ENCODE measurements around the gene PTPRK.
"Not testable (repeated sequence)": the region's sequence is repeated elsewhere in the genome, so short reads cannot be mapped to it uniquely, and the experiment has no call there.

Gene PTPRK

DNA sequence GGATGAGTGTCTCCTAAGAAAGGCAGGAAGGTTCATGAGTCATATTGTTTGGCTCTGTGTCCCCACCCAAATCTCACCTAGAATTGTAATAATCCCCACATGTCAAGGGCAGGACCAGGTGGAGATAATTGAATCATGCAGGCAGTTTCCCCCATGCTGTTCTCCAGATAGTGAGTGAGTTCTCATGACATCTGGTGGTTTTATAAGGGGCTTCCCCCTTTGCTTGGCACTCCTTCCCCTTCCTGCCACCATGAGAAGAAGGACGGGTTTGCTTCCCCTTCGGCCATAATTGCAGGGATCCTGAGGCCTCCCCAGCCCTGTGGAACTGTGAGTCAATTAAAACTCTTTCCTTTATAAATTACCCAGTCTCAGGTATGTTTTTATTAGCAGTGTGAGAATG is 542.2 kb downstream of the PTPRK start:
- not testable (repeated sequence) for H3K4me1 ChIP-seq (ENCODE audit: control insufficient read depth, insufficient read depth, low read length); H3K9me3 ChIP-seq (ENCODE audit: control insufficient read depth, insufficient read depth, low read depth, low read length); H3K9ac ChIP-seq (ENCODE audit: low read length); H3K27me3 ChIP-seq (ENCODE audit: control insufficient read depth, insufficient read depth, low read length); H3K4me3 ChIP-seq (ENCODE audit: low read depth, low read length); H3K27ac ChIP-seq (ENCODE audit: low read depth, low read length)
- H3K36me3 ChIP-seq (ENCODE audit: control insufficient read depth, insufficient read depth, low read length): peaks cover 23% of the 10 kb centered on the region

DNA sequence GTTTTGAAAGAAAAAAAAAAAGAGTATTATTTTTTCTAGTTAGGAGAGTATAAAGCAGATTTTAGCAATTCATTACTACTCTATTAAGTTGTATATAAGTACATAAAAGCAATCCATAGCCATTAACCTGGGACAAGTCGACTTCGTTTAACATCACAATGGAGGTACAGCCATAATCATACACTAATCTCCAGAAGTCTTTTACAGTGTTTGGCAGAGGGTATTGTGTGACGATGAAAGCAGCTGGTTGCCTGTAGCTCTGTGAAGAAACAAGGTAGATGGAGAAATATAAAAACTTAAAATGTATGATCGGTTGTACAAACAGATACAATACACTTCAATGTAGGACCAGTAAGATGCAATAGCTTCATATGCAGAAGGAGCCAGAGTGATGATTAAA is 543.6 kb downstream of the PTPRK start:
- H3K27ac ChIP-seq (ENCODE audit: low read depth, low read length): no peak overlapping the region
- no peaks in the 10 kb centered on the region for H3K9me3 ChIP-seq (ENCODE audit: control insufficient read depth, insufficient read depth, low read depth, low read length)
- H3K36me3 ChIP-seq (ENCODE audit: control insufficient read depth, insufficient read depth, low read length): peaks cover 30% of the 10 kb centered on the region
- no peaks in the 10 kb centered on the region for H3K27me3 ChIP-seq (ENCODE audit: control insufficient read depth, insufficient read depth, low read length)
- no peak overlapping the region for H3K4me3 ChIP-seq (ENCODE audit: low read depth, low read length)
- no peak overlapping the region for H3K9ac ChIP-seq (ENCODE audit: low read length)
- H3K4me1 ChIP-seq (ENCODE audit: control insufficient read depth, insufficient read depth, low read length): no peaks in the 10 kb centered on the region

DNA sequence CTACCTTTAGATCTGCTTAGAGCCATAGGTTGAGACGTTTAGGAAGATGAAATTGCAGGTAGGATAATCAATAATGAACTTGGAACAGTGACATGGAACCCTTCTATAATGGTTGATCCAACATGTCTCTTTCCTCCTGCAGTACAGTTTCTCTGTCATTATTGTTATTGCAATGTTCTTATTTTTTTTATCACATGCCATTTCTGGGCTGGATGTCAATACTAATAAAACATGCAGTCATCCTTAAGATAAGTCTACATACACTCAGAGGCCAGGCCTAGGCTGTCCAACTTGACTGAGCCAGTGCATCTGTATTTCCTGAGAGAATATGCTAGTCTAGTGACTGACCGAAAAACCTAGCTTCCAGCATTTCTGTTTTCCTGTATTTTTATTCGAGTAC is 544.3 kb downstream of the PTPRK start:
- no peaks in the 10 kb centered on the region for H3K4me1 ChIP-seq (ENCODE audit: control insufficient read depth, insufficient read depth, low read length)
- H3K4me3 ChIP-seq (ENCODE audit: low read depth, low read length): no peak overlapping the region
- H3K27ac ChIP-seq (ENCODE audit: low read depth, low read length): no peak overlapping the region
- peaks cover 30% of the 10 kb centered on the region for H3K36me3 ChIP-seq (ENCODE audit: control insufficient read depth, insufficient read depth, low read length)
- H3K9me3 ChIP-seq (ENCODE audit: control insufficient read depth, insufficient read depth, low read depth, low read length): no peaks in the 10 kb centered on the region
- no peak overlapping the region for H3K9ac ChIP-seq (ENCODE audit: low read length)
- H3K27me3 ChIP-seq (ENCODE audit: control insufficient read depth, insufficient read depth, low read length): no peaks in the 10 kb centered on the region

DNA sequence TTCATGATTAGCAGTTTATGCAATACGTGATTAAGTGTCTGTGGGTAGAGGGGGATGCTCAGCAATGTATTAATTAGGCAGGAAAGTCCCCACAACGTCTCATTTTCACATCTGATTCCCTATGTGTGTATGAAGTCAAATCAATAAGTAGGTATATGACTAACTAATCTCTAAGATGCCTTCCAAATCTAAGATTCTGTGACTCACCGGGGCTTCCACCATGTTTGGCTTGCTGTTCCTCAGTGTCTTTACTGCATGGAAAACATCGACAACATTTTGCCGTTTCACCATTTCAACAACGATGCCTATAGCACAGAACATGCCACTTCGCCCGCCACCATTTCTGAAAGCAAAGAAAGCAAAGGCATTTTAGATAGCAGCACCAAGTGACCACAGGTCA is 547.6 kb downstream of the PTPRK start:
- H3K4me3 ChIP-seq (ENCODE audit: low read depth, low read length): no peak overlapping the region
- H3K36me3 ChIP-seq (ENCODE audit: control insufficient read depth, insufficient read depth, low read length): peaks cover 35% of the 10 kb centered on the region
- H3K27me3 ChIP-seq (ENCODE audit: control insufficient read depth, insufficient read depth, low read length): no peaks in the 10 kb centered on the region
- H3K4me1 ChIP-seq (ENCODE audit: control insufficient read depth, insufficient read depth, low read length): no peaks in the 10 kb centered on the region
- H3K27ac ChIP-seq (ENCODE audit: low read depth, low read length): no peak overlapping the region
- no peak overlapping the region for H3K9ac ChIP-seq (ENCODE audit: low read length)
- no peaks in the 10 kb centered on the region for H3K9me3 ChIP-seq (ENCODE audit: control insufficient read depth, insufficient read depth, low read depth, low read length)

DNA sequence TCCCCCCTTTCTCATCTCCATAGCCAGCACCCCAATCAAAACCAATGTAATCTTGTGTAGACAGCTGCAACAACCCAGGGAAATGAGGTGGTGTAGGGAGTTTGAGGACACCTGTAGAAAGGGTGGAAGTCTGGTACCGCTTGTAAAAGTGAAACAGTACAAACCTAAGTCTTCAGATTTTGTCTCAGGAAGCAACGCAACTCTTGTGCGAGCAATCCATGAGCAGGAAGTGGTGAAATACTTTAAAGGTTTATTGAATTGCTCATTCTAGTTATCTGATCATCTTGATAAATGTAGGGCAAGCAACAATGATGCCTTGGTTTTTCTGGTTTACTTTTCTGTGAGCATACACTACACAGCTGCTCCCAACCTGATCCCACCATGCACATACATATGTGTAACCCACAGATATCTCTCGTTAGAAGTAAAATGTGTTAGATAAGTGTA is 548.4 kb downstream of the PTPRK start:
- no peak overlapping the region for H3K27ac ChIP-seq (ENCODE audit: low read depth, low read length)
- H3K9ac ChIP-seq (ENCODE audit: low read length): no peak overlapping the region
- no peaks in the 10 kb centered on the region for H3K27me3 ChIP-seq (ENCODE audit: control insufficient read depth, insufficient read depth, low read length)
- H3K4me1 ChIP-seq (ENCODE audit: control insufficient read depth, insufficient read depth, low read length): no peaks in the 10 kb centered on the region
- no peaks in the 10 kb centered on the region for H3K9me3 ChIP-seq (ENCODE audit: control insufficient read depth, insufficient read depth, low read depth, low read length)
- peaks cover 34% of the 10 kb centered on the region for H3K36me3 ChIP-seq (ENCODE audit: control insufficient read depth, insufficient read depth, low read length)
- no peak overlapping the region for H3K4me3 ChIP-seq (ENCODE audit: low read depth, low read length)

DNA sequence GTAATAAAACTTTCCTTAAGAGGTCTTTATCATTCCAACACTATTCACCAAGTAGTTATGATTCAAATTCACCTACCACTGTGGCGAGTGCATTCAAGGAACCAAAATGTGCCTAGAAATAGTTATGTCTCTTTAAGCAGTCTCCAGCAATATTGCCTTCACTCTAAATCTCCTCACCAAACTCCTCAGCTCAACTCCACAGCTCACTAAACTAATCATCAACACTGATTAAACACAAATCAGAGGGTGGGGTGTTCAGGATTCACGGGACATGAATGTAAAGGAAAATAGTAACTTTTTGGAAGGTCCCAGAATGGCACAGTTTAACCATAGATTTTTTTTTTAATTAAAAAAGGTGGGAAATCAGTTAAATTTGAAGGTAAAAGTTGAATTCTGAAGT is 549.0 kb downstream of the PTPRK start:
- peaks cover 28% of the 10 kb centered on the region for H3K36me3 ChIP-seq (ENCODE audit: control insufficient read depth, insufficient read depth, low read length)
- H3K9ac ChIP-seq (ENCODE audit: low read length): no peak overlapping the region
- H3K4me1 ChIP-seq (ENCODE audit: control insufficient read depth, insufficient read depth, low read length): no peaks in the 10 kb centered on the region
- no peak overlapping the region for H3K27ac ChIP-seq (ENCODE audit: low read depth, low read length)
- H3K4me3 ChIP-seq (ENCODE audit: low read depth, low read length): no peak overlapping the region
- no peaks in the 10 kb centered on the region for H3K9me3 ChIP-seq (ENCODE audit: control insufficient read depth, insufficient read depth, low read depth, low read length)
- no peaks in the 10 kb centered on the region for H3K27me3 ChIP-seq (ENCODE audit: control insufficient read depth, insufficient read depth, low read length)

DNA sequence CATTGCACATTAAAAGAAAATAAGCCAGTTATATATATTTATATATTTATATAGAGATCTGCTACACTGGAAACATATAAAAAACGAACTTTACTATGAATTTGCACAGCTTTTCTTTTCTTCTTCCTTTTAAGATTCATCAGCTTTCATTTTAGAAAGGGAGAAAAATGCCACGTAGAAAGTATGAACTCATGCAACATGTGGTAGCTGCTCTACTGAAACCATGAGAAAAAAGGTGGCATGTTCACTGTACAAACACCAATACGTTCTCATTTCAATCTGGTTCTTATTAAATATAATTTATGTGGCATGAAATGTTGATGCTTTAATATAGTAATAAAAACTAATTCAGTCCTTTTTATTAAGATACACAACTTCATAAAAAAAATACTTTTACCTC is 550.7 kb downstream of the PTPRK start:
- H3K9ac ChIP-seq (ENCODE audit: low read length): no peak overlapping the region
- H3K27me3 ChIP-seq (ENCODE audit: control insufficient read depth, insufficient read depth, low read length): no peaks in the 10 kb centered on the region
- H3K4me1 ChIP-seq (ENCODE audit: control insufficient read depth, insufficient read depth, low read length): no peaks in the 10 kb centered on the region
- peaks cover 19% of the 10 kb centered on the region for H3K36me3 ChIP-seq (ENCODE audit: control insufficient read depth, insufficient read depth, low read length)
- H3K4me3 ChIP-seq (ENCODE audit: low read depth, low read length): no peak overlapping the region
- no peak overlapping the region for H3K27ac ChIP-seq (ENCODE audit: low read depth, low read length)
- H3K9me3 ChIP-seq (ENCODE audit: control insufficient read depth, insufficient read depth, low read depth, low read length): no peaks in the 10 kb centered on the region

DNA sequence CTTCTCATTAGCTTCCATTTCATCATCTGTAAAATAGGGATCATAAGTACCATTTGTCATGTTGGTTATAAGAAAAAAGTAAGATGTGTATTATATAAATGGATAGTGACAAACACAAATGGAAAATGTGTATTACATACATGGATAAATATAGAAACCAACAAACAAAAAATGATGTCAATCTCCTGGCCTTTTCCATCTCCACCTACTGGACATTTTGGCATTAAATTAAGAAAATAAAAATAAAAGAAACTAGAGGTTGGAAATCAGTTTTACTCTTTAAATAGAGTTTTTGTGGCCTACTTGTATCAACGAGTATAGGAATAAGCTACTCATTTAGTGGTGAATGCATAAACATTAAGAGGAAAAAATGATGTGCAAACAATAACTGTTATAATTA is 552.0 kb downstream of the PTPRK start:
- Histone ChIP-seq H3K4me1 (ENCODE audit: control insufficient read depth, insufficient read depth, low read length) (no peaks in the 10 kb centered on the region), H3K36me3 (ENCODE audit: control insufficient read depth, insufficient read depth, low read length) (peaks cover 19% of the 10 kb centered on the region), H3K4me3 (ENCODE audit: low read depth, low read length) (no peak overlapping the region), H3K27ac (ENCODE audit: low read depth, low read length) (no peak overlapping the region), H3K9ac (ENCODE audit: low read length) (no peak overlapping the region), H3K27me3 (ENCODE audit: control insufficient read depth, insufficient read depth, low read length) (no peaks in the 10 kb centered on the region), H3K9me3 (ENCODE audit: control insufficient read depth, insufficient read depth, low read depth, low read length) (no peaks in the 10 kb centered on the region)

DNA sequence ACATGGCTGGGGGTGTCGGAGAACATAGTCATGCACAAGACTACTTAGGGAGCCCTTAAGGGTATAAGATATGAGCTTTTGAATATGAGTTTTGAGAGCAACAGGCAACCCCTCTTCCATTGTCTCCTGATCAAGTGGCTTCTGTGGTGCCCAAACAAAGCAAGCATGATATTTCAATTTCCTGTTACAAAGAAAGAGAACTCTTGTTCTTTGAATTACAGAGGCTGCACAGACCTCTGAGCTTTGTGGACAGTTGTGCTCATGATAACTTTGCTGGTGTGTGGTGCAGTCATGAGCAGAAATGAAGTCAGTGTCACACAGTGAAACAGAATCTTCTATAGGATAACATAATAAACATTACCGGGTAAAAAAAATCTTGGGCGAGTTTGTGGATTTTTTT is 552.7 kb downstream of the PTPRK start:
- Histone ChIP-seq H3K9ac (ENCODE audit: low read length) (no peak overlapping the region), H3K4me1 (ENCODE audit: control insufficient read depth, insufficient read depth, low read length) (no peaks in the 10 kb centered on the region), H3K9me3 (ENCODE audit: control insufficient read depth, insufficient read depth, low read depth, low read length) (no peaks in the 10 kb centered on the region), H3K4me3 (ENCODE audit: low read depth, low read length) (no peak overlapping the region), H3K27me3 (ENCODE audit: control insufficient read depth, insufficient read depth, low read length) (no peaks in the 10 kb centered on the region), H3K36me3 (ENCODE audit: control insufficient read depth, insufficient read depth, low read length) (peaks cover 14% of the 10 kb centered on the region; the same call in 1 of the 2 replicates), H3K27ac (ENCODE audit: low read depth, low read length) (no peak overlapping the region)

DNA sequence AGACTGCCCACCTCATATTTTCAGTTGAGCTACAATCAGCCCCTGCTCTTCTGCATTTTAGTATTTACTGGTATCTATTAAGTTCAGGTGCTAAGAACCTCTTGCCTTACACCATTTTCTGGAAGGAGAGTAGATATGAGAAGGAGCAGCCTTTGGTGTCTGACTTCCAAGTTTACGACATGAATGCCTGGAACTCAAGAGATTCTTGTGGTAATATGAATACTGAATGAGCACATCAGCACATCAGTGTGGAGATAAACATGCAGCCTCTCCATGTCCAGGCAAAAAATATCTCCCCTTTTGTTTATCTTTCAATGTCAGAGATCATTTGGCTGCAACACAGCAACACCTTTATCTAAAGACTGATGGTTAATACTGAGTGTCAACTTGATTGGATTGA is 553.8 kb downstream of the PTPRK start:
- H3K4me3 ChIP-seq (ENCODE audit: low read depth, low read length): no peak overlapping the region

DNA sequence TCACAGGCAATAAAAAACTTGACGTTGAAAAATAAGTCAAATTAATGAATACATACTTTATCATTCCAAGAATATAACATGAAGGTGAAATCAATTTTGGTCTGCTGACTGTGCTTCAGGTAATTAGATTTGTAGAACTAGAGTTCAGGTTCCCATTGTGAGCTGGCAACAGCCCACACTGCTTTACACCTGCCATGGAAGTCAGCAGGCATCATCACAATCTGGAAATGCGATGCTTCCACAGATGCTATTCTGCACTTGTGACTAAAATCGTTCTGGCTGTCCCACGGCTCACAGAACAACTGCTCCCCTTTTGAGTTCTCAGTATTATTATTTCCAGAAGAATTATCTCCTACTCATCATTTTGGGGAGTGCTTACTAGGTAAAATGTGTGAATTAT is 556.9 kb downstream of the PTPRK start:
- Histone ChIP-seq H3K27me3 (ENCODE audit: control insufficient read depth, insufficient read depth, low read length) (no peaks in the 10 kb centered on the region), H3K27ac (ENCODE audit: low read depth, low read length) (no peak overlapping the region), H3K4me3 (ENCODE audit: low read depth, low read length) (no peak overlapping the region), H3K36me3 (ENCODE audit: control insufficient read depth, insufficient read depth, low read length) (peaks cover 4% of the 10 kb centered on the region; the same call in 1 of the 2 replicates), H3K9me3 (ENCODE audit: control insufficient read depth, insufficient read depth, low read depth, low read length) (no peaks in the 10 kb centered on the region), H3K9ac (ENCODE audit: low read length) (no peak overlapping the region), H3K4me1 (ENCODE audit: control insufficient read depth, insufficient read depth, low read length) (no peaks in the 10 kb centered on the region)

More for the DNA sequence above, 553.8 kb downstream of the PTPRK start:
- Histone ChIP-seq H3K27me3 (ENCODE audit: control insufficient read depth, insufficient read depth, low read length) (no peaks in the 10 kb centered on the region), H3K36me3 (ENCODE audit: control insufficient read depth, insufficient read depth, low read length) (peaks cover 7% of the 10 kb centered on the region; the same call in 1 of the 2 replicates), H3K9me3 (ENCODE audit: control insufficient read depth, insufficient read depth, low read depth, low read length) (no peaks in the 10 kb centered on the region), H3K4me1 (ENCODE audit: control insufficient read depth, insufficient read depth, low read length) (no peaks in the 10 kb centered on the region), H3K27ac (ENCODE audit: low read depth, low read length) (no peak overlapping the region), H3K9ac (ENCODE audit: low read length) (no peak overlapping the region)

DNA sequence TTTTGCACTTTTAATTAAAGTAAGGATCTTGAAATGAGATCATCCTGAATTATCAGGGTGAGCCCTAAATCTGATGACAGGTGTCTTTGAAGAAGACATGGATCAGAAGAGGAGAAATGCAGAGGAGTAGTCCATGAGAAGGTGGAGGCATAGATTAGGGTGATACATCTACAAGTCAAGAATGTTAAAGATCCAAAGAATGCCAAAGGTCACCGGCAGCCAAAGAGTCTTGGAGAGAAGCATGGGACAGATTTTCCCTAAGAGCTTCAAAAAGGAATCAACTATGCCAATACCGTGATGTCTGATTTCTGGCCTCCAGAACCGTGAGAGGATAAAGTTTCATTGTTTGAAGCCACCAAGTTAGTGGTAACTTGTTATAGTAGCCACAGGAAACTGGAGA is 560.5 kb downstream of the PTPRK start:
- Histone ChIP-seq H3K9ac (ENCODE audit: low read length) (no peak overlapping the region), H3K9me3 (ENCODE audit: control insufficient read depth, insufficient read depth, low read depth, low read length) (no peaks in the 10 kb centered on the region), H3K27ac (ENCODE audit: low read depth, low read length) (no peak overlapping the region), H3K36me3 (ENCODE audit: control insufficient read depth, insufficient read depth, low read length) (no peaks in the 10 kb centered on the region), H3K4me3 (ENCODE audit: low read depth, low read length) (no peak overlapping the region), H3K4me1 (ENCODE audit: control insufficient read depth, insufficient read depth, low read length) (no peaks in the 10 kb centered on the region), H3K27me3 (ENCODE audit: control insufficient read depth, insufficient read depth, low read length) (no peaks in the 10 kb centered on the region)

Measured in HUES6 (cell line).